Activated CD8-positive, alpha-beta memory T cell treated with anti-CD3 and anti-CD28 coated beads, Interleukin-2, amount 50 U/mL, for 4 hours (primary cell): Measurements from ENCODE around the gene CBFA2T3.

Experiments used
- DNase-seq: peaks from one replicate; pipeline ENCODE4 v3.0.0-alpha.2; 2020

The CBFA2T3 gene

GRCh38 chr16:88995194-88995593 is 18.2 kb upstream of the CBFA2T3 start:
- DNase-seq = no peak

GRCh38 chr16:88994695-88995094 is 17.7 kb upstream of the CBFA2T3 start:
- DNase-seq = no peak

DNA sequence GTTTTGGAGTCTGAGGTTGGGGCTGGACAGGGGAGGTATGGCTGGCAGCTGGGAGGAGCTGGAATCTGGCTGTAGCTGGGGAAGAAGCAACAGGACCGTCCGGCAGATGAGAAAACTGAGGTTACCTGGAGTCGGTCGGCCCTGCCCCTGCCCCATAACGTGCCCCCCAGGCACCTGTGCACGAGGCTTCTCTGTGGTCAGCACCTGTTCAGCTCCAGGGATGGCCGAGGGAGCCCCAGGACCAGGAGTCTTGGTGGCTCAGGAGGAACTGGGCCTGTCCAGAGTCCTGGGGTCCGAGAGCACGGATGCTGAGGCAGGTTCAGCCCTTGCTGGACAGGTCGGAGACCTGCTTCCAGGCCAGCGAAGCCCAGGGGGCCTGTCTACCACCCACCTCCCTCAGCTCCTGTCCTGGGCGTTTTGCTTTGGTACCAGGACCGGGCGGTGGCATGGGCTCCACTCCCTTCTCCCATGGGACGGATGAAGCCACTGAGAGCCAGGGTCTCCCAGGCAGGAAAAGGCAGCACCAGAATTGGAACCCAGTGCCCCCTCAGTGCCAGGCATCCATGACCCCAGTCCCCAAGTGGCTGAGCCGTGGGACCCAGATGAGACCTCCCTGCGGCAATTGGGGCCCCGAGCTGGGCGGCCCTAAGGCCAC is 17.1 kb upstream of the CBFA2T3 start:
- DNase-seq = no peak

- no peak for DNase-seq
Measured at GRCh38 chr16:88993166-88993761, 16.3 kb upstream of the CBFA2T3 start.

DNA sequence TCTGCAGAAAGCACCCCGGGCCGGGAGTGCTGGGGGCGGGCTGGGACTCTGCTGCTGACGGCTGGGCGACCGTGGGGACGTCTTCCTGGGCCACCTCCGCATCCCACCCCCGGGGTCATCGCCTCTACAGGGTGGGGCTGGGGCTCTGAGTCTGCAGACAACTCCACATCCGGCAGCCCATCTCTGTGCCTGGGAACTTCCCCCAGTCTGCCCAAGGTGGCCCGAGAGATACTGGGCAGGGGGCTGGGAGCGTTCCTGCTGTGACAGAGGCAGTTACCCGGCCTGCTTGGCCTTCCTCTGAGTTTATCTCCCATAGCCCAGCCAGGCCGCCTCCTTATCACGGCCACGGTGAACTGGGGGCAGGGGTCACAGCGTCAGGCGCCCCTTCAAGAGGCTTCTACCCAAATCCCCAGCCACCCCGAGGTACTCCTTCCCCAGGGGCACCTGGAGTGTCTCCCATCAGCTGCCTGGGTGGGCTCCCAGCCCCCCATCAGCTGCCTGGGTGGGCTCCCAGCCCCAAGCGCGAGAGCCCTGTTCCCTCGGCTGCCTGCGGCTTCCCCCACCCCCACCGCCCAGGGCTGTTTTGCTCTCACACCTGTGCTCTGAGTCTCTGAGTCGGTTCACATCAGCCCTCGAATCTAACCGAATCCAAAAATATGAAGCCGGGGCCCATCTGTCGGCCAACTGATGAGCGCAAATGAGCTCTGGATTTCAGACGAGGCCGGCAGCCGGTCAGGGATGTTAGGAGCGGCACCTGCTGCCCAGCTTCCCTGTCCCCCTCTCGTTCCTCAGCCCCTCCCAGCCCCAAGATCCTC is 15.6 kb upstream of the CBFA2T3 start:
- no peak for DNase-seq

GRCh38 chr16:88991813-88992350 is 14.9 kb upstream of the CBFA2T3 start:
- no peak for DNase-seq

- no peak for DNase-seq
Measured at GRCh38 chr16:88989852-88990547, 13.0 kb upstream of the CBFA2T3 start.

DNA sequence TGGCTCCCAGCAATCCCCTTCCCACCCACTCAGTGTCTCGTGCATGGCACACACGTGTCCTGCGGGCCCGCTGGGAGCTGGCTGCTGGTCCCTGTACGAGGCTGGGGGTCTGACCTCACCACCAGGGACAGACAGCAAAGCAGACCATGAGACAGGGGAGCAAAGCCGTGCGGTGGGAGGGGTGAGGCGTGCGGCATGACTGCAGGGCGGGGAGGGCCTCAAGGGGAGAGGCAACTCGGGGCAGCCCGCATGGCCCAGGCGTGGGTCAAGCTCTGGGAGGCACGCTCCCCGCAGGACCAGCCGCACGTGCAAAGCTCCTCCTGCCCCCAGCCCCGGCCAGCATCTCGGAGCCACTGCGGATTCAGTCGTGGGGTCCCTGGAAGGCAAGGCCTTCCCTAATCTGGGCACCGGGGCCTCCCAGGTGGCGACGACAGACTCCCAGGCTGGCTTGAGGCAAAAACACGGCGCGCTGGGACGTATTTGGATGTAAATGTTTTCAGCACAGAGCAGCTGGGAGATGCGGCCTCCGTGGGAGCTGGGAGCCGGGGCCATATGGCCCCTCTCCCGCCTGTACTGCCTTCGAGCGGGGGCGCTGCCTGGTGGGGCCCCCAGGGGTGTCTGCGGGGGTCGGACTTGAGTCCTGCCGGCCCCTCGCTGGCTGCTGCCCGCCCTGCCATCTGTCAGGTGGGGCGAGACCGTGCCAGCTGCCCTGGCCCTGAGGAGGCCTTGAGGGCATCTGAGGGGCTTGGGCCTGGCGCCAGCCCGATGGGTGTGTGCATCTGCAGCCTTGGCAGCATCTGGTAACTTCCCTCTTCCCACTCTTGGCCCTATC is 12.2 kb upstream of the CBFA2T3 start:
- no peak for DNase-seq

- DNase-seq = no peak
Measured at GRCh38 chr16:88985521-88985920, 8.5 kb upstream of the CBFA2T3 start.

- no peak for DNase-seq
Measured at GRCh38 chr16:88983771-88984687, 7.0 kb upstream of the CBFA2T3 start.

DNA sequence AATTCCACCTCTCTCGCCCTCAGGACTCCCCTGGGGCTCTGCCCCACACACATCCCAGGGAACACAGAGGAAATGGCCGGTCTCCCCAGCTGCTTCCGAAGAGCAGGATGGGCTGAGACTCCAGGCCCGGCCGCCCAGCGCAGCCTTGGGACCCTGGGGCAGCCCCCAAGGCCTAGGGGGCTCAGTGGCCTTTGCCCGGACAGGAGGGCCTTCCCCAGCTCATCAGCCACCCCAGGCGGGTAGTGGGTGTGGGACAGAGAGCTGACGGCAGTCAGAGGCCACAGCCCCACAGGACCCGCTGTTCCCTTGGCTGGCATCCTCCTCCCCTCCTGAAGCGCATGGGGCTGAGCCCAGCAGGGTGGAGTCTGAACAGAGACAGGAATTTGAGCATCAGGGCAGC is 6.2 kb upstream of the CBFA2T3 start:
- no peak for DNase-seq

- no peak for DNase-seq
Measured at GRCh38 chr16:88982286-88983084, 5.5 kb upstream of the CBFA2T3 start.

GRCh38 chr16:88979353-88980015 is 2.5 kb upstream of the CBFA2T3 start:
- no peak for DNase-seq

DNA sequence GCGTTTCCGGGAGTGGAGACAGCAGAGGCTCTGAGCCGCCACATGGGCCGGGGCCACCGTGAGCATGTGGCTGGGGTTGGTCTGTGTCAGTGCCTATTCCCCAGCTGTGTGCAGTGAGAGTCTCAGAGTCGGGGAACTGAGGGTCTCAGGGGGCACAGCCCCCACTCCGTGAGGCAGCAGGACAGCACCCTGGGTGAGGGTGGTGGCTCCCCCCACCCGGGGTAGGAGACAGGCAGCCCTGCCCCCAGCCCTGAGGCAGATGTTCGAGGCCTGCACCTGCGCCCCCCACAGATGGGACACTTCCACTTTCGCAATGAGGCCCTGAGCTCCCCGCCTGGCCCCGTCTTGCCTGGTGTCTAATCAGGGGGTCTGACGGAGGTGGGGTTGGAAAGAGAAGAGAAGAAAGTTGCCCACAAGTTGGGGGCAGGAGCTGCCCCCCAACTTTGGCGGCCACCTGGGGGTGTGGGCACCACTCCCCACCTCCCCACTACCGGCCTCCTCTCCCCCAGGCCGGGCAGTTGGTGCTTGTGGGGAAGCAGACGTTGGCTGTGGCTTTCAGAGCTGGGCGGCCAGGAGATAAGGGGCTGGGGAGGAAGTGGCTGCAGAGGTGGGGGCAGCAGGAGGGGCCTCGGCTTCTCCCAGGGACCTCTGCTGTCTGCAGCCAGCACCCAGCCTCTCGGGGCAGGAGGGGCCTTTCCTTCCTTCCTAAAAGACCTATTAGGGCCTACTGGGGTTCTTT is 1.8 kb upstream of the CBFA2T3 start:
- DNase-seq = no peak

- no peak for DNase-seq
Measured at GRCh38 chr16:88977812-88978607, 1.0 kb upstream of the CBFA2T3 start.

DNA sequence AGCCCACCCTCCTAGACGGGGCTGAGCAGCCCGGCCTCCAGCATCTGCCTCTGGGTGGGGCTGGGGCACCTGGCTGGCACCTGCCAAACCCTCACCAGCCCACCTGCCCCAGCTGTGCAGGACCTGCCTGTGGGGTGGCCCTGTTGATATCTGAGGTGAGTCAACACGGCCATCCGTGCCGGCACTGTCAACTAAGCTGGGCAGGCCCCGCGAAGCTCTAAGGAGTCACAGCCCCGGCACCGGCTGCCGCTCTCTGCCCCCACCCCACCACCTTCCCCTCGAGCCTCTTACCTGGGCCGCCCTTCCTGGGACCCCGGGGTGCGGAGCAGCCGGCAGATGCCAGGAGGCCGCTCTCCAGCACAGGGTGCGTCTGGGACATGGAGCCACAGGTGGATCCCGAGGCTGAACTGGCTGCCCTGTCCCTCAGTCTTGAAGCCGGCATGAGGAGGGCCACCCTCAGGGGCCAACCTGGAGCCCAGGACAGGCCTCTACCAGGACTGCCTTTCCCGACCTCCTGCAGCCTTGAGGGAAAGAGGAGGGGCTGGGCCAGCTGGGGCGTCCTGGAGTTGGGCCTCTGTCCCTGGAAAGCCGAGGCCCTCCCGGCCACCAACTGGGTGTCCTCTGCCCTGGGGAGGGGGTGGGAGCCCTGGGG is 515 bp downstream of the CBFA2T3 start:
- no peak for DNase-seq

GRCh38 chr16:88975511-88976061 is 1.4 kb downstream of the CBFA2T3 start:
- DNase-seq = no peak
